ENCODE results near the gene FAM240B. TPM values are rescaled to one million over a fixed set of nuclear protein-coding genes. Genes with fewer than 3 reads are reported as not detected.

Gene FAM240B
- total and polyA plus RNA-seq, 2 of the 8 experiments (the other 6 are each of a cell fraction or from before 2014, with no cell fraction given): not detected

DNA sequence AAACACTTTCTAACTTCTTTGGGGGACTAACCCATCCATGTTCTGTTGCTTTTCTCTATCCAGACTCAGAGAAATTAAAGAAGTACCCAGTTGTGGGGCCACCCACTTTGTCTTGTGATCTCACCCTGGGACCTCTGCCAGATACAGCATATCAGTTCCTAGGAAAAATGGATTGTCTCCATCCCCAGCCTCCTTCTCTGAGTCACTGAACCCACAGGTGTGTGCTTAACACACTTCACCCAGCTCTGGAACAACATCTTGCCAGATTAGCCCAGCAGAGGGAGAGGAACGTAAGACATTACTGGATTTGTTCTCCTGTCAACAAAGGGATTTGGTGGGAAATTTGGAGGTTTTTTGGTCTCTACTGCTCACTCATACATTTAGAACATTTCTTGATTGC is 19.2 kb downstream of the FAM240B start:
- Histone ChIP-seq H3K36me3 (ENCODE audit: control insufficient read depth in 2 of 4, insufficient read depth in 4 of 4, low read length in 3 of 4) (no peaks in the 10 kb centered on the region), H3K9ac (replicated peaks in 1 of 4; ENCODE audit: extremely low read depth in 1 of 4, low read depth in 3 of 4, low read length in 3 of 4) (no peak overlapping the region), H2BK20ac (ENCODE audit: low read length) (no peak overlapping the region), H2AK5ac (ENCODE audit: low read depth, low read length) (no peak overlapping the region), H3K27ac (ENCODE audit: low read depth, low read length) (no peak overlapping the region), H4K20me1 (replicated peaks in 1 of 2; ENCODE audit: control insufficient read depth in 1 of 2, insufficient read depth in 2 of 2, low read length in 2 of 2) (no peaks in the 10 kb centered on the region), H2AFZ (ENCODE audit: low read length) (no peak overlapping the region), H3K23ac (ENCODE audit: insufficient read length) (no peak overlapping the region), H3K23me2 (ENCODE audit: low read depth, low read length) (no peaks in the 10 kb centered on the region), H3K79me1 (ENCODE audit: low read depth, low read length) (no peaks in the 10 kb centered on the region), H3K56ac (replicated peaks; ENCODE audit: insufficient read length, low read depth, low read length) (no peak overlapping the region), H3K4me1 (replicated peaks in 1 of 4; ENCODE audit: control insufficient read depth in 3 of 4, insufficient read depth in 4 of 4, low read length in 3 of 4) (no peaks in the 10 kb centered on the region), H3K27me3 (replicated peaks in 1 of 4; ENCODE audit: control insufficient read depth in 3 of 4, extremely low read depth in 1 of 4, insufficient read depth in 3 of 4, low read length in 3 of 4) (no peaks in the 10 kb centered on the region; a peak in 1 of 7 replicates), H2BK15ac (ENCODE audit: low read length) (no peak overlapping the region), H4K8ac (ENCODE audit: extremely low read depth, insufficient read depth, low read length) (no peak overlapping the region), H4K5ac (ENCODE audit: insufficient read length, low read depth, low read length) (no peak overlapping the region), H2BK5ac (ENCODE audit: low read depth, low read length) (no peak overlapping the region), H3K4me2 (ENCODE audit: insufficient read depth in 1 of 2, low read depth in 2 of 2, low read length in 2 of 2) (no peak overlapping the region), H3K18ac (ENCODE audit: extremely low read depth, low read length) (no peak overlapping the region), H3K4ac (replicated peaks; ENCODE audit: insufficient read length, low read depth, low read length) (no peak overlapping the region), H2BK120ac (replicated peaks; ENCODE audit: low read depth, low read length) (no peak overlapping the region), H2BK12ac (ENCODE audit: low read depth, low read length) (no peak overlapping the region), H3K9me3 (ENCODE audit: insufficient read depth in 2 of 2, low read depth in 1 of 2, low read length in 1 of 2) (peaks cover 0 to 7% of the 10 kb centered on the region in 2 experiments; a peak in 1 of 4 replicates), H3K4me3 (ENCODE audit: extremely low read depth in 1 of 4, insufficient read depth in 2 of 4, low read depth in 3 of 4, low read length in 4 of 4) (no peak overlapping the region), H3K79me2 (ENCODE audit: control insufficient read depth in 1 of 2, insufficient read depth in 2 of 2, low read length in 2 of 2) (no peaks in the 10 kb centered on the region), H3K14ac (ENCODE audit: insufficient read length) (no peak overlapping the region), H4K91ac (replicated peaks; ENCODE audit: insufficient read length, low read length) (no peak overlapping the region)
- ChIA-PET POLR2A (ENCODE audit: partially characterized antibody) (no interaction called here), CTCF (ENCODE audit: partially characterized antibody) (interaction anchor here (1.0 to 1.4 kb wide), 2 partner anchors 26 to 38 kb away, joined by 3 to 5 read pairs; no protein-coding TSS in a partner anchor)
- 91% methylated on average over 1 of the region's 1 CpG; no CpG with 5 or more reads in 1 of the 2 experiments for WGBS, 2 experiments (ENCODE audit: extremely low coverage in 1 of 2, insufficient coverage in 1 of 2, insufficient read length in 1 of 2, insufficient replicate concordance in 2 of 2, low coverage in 1 of 2, low lambda C conversion rate in 2 of 2, missing lambda C conversion rate in 1 of 2)
- no peak for DNase-seq (ENCODE audit: low read depth in 1 of 2, low spot score in 2 of 2)
- FAIRE-seq: no peak
- TF ChIP-seq SIX5 (IDR thresholded peaks at IDR 0.05; ENCODE audit: low read depth, low read length): no peak
- TF ChIP-seq BRCA1 (IDR thresholded peaks at IDR 0.05; ENCODE audit: low read depth, low read length): no peak
- TF ChIP-seq YY1 (IDR thresholded peaks at IDR 0.05; ENCODE audit: low read depth, low read length): no peak
- no peak for TF ChIP-seq EZH2 (IDR thresholded peaks at IDR 0.05; ENCODE audit: low read depth, low read length, severe bottlenecking)
- no peak for TF ChIP-seq KDM5A (IDR thresholded peaks at IDR 0.05; ENCODE audit: low read length)
- no peak for TF ChIP-seq FOSL1 (IDR thresholded peaks at IDR 0.05; ENCODE audit: insufficient read depth, low read depth, low read length)
- TF ChIP-seq SUZ12 (IDR thresholded peaks at IDR 0.05; ENCODE audit: low read length): no peak
- TF ChIP-seq CTBP2 (IDR thresholded peaks at IDR 0.05; ENCODE audit: borderline replicate concordance, insufficient read depth, insufficient read length, low read length): no peak
- TF ChIP-seq BACH1 (IDR thresholded peaks at IDR 0.05; ENCODE audit: low read length): no peak
- no peak for TF ChIP-seq MAFK (IDR thresholded peaks at IDR 0.05; ENCODE audit: low read depth, low read length)
- no peak for TF ChIP-seq SIN3A (conservative IDR thresholded peaks at IDR 0.05 in 1 of 2, IDR thresholded peaks at IDR 0.05 in 1 of 2; ENCODE audit: low read depth in 1 of 2, low read length in 2 of 2)
- no peak for TF ChIP-seq SRF (IDR thresholded peaks at IDR 0.05; ENCODE audit: low read depth, low read length)
- TF ChIP-seq CBX5 (IDR thresholded peaks at IDR 0.05; ENCODE audit: low read depth, low read length): no peak

Data from H1 (cell line).